ENCODE results near the gene GDAP1L1.

GRCh38 chr20:44248410-44248759, 1.3 kb downstream of the GDAP1L1 start:
- TF ChIP-seq CTCF (IDR thresholded peaks at IDR 0.05; ENCODE audit: poor library complexity) (no peak), EZH2 (IDR thresholded peaks at IDR 0.05; ENCODE audit: borderline replicate concordance) (no peak), EZH2phosphoT487 (IDR thresholded peaks at IDR 0.05; ENCODE audit: low read depth, severe bottlenecking, unreplicated experiment) (no peak)

Measured in hepatocyte (in vitro differentiated cells).